GM10248 (cell line): ENCODE measurements around the gene SOS1.

Source experiments
- CTCF ChIA-PET: fragments of 300-600 bp; sonication (Branson Sonifier 250); formaldehyde crosslinking; extraction: SDS; loops from one replicate; lab custom pipeline; 2021; ENCODE audit warnings: antibody characterized with exemption; lab: Yijun Ruan, JAX
- POLR2A ChIA-PET: fragments of 350-650 bp; sonication (Branson Sonifier 250); formaldehyde crosslinking; extraction: SDS; loops from one replicate; lab custom pipeline; 2020; ENCODE audit warnings: antibody characterized with exemption; lab: Yijun Ruan, JAX
- DNase-seq: peaks from one replicate; pipeline ENCODE4 v3.0.0; 2012; ENCODE audit errors: extremely low spot score
- TF ChIP-seq, protein P1 (sequence below): IDR thresholded peaks from 2 replicates; pipeline ENCODE4 v1.5.1; 2012; ENCODE audit warnings: mild to moderate bottlenecking, low read depth; ENCODE audit errors: extremely low read depth, missing control alignments, control extremely low read depth

SOS1 gene

DNA sequence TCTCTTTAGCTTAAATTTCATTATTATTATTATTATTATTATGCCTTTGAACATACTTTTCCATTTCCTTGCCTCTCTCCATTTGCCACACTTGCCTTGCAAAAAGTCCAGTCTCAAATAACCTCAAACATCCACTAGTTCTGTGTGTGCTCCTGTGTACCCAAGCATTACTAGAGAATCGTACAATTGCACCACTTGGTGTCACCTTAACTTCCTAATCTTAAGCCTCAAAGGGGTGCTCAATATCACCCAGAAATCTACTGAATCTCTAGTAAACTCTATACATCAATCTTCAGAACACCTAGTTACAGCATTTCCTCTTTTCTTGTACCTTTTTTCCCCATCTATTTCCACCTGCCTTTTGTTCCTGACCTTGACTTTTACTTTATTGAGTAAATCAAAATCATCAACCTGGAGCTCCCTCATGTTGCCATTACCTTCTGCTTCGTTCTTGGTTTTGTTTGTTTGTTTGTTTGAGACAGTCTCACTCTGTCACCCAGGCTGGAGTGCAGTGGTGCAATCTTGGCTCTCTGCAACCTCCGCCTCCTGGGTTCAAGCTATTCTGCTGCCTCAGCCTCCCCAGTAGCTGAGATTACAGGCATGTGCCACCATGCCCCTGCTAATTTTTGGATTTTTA, 12.5 kb upstream of the SOS1 start:
- ChIA-PET CTCF (interaction anchor here (1.7 to 2.6 kb wide), 3 partner anchors 9 to 114 kb away, joined by 3 to 15 read pairs (median 5); no protein-coding TSS in a partner anchor), POLR2A (no interaction called here)
- TF ChIP-seq, protein P1, sequence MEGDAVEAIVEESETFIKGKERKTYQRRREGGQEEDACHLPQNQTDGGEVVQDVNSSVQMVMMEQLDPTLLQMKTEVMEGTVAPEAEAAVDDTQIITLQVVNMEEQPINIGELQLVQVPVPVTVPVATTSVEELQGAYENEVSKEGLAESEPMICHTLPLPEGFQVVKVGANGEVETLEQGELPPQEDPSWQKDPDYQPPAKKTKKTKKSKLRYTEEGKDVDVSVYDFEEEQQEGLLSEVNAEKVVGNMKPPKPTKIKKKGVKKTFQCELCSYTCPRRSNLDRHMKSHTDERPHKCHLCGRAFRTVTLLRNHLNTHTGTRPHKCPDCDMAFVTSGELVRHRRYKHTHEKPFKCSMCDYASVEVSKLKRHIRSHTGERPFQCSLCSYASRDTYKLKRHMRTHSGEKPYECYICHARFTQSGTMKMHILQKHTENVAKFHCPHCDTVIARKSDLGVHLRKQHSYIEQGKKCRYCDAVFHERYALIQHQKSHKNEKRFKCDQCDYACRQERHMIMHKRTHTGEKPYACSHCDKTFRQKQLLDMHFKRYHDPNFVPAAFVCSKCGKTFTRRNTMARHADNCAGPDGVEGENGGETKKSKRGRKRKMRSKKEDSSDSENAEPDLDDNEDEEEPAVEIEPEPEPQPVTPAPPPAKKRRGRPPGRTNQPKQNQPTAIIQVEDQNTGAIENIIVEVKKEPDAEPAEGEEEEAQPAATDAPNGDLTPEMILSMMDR: no peak
- no peak for DNase-seq

DNA sequence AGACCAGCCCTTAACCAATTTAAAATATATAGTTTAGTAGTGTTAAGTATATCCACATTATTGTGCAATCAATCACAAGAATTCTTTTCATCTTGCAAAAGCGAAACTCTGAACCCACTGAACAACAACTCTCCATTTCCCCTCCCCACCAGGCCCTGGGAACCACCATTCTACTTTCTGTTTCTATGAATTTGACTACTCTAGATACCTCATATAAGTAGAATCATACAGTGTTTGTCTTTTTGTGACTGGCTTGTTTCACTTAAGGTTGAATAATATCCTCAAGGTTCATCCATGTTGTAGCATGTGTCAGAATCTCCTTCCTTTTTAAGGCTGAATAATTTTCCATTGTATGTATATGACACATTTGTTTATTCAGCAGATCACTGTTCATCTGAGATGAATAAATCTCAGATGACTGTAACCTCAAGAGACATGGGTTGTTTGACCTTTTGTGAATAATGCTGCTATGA, 8.1 kb upstream of the SOS1 start:
- CTCF ChIA-PET: interaction anchor here (1.1 to 2.4 kb wide), 3 partner anchors 9 to 109 kb away, joined by 3 to 9 read pairs (median 3); partner anchors contain the start of gene SOS1
- no peak for DNase-seq
- POLR2A ChIA-PET: no interaction called here
- TF ChIP-seq, protein P1: no peak

DNA sequence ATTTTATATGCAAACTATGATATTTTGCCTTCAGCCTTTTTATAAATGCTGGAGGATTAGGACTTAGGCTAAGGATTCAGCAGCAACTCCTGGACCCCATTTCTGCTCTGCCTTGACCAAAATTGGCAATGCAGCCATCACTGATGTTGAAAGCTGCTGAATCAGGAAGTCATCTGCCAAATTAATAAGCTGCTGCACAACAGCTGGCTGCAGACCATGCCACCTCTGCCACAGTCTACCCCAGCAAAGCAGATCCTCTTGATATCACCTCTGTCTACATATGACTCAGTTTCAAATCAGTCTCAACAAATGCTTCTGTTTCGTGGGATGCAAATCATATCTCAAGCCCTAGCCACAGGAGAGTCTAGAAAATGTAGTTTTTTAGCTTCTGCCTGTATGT, 7.1 kb upstream of the SOS1 start:
- CTCF ChIA-PET: interaction anchor here (1.0 to 1.1 kb wide), 2 partner anchors 100 to 102 kb away, joined by 3 to 6 read pairs; no protein-coding TSS in a partner anchor
- DNase-seq: no peak
- POLR2A ChIA-PET: no interaction called here
- TF ChIP-seq, protein P1: no peak

- TF ChIP-seq, protein P1: no peak
- DNase-seq: no peak
- ChIA-PET CTCF (interaction anchor here (0.9 to 3.8 kb wide), 15 partner anchors 9 to 177 kb away, joined by 3 to 32 read pairs (median 6); no protein-coding TSS in a partner anchor), POLR2A (interaction anchor here (1.2 to 1.6 kb wide), 3 partner anchors 12 to 373 kb away, joined by 3 to 7 read pairs (median 6); no protein-coding TSS in a partner anchor)
Observed at GRCh38 chr2:39124746-39125057, 3.9 kb upstream of the SOS1 start.

DNA sequence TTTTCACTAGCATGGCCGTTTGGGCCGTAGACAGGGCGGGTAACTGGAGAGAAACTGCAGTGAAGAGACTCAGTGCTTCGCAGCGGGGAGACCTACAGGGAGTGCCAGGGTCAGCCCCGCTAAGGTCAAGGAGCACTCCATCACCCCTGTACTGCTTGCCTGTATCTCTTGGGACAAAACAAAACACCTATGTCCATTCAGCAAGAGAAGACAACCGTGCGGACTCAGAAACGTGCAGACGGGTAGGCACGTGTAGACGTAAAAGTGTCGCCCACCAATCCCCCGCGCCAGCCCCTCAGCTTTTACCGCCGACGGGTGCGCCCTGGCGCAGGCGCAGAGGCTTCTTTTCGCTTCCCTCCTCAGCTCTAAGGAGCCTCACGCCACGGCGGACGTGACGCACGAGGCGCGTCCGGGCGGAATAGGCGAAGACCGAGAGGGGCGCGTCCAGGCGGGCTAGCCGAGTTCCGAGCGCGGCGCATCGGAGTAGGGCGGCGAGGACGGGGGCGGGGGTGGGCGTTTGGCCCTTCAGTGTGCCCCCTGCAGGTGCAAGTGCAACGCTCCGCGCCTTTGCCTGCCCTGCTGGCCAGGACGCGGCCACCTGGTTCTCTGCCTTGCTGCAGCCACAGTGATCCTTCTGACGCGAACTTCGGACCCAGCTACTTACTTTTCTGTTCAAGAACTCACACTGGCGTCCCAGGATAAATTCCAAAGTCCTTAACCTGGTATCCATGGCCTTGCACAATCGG, 3.3 kb upstream of the SOS1 start:
- DNase-seq: peak; percentile 90
- POLR2A ChIA-PET: interaction anchor here (1.2 to 1.6 kb wide), 3 partner anchors 11 to 373 kb away, joined by 3 to 7 read pairs (median 6); no protein-coding TSS in a partner anchor
- TF ChIP-seq, protein P1: peak; percentile 61
- CTCF ChIA-PET: interaction anchor here (0.7 to 3.8 kb wide), 17 partner anchors 9 to 177 kb away, joined by 3 to 32 read pairs (median 5); no protein-coding TSS in a partner anchor

DNA sequence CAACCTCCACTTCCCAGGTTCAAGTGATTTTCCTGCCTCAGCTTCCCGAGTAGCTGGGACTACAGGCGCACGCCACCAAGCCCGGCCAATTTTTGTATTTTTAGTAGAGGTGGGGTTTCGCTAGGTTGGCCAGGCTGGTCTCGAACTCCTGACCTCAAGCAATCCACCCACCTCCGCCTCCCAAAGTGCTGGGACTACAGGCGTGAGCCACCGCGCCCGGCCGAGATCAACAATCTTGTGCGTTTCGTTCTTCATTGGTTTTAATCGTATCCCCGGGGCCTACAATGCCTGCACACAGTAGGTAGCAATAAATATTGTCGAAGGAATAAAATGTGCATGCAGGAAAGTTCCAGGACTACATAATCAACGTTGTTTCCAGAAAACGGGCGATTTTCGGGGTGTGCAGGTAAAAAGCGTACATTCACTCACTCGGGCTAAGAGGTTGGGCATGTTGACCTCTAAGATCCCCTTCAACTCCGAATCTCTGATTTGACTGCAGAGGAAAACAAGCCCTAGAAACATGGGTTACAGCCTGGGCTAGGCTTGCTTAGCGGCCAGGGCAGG, 2.7 kb upstream of the SOS1 start:
- TF ChIP-seq, protein P1: no peak
- no peak for DNase-seq
- ChIA-PET POLR2A (interaction anchor here (1.5 to 1.6 kb wide), 2 partner anchors 14 to 372 kb away, joined by 3 to 6 read pairs; no protein-coding TSS in a partner anchor), CTCF (interaction anchor here (0.7 to 3.8 kb wide), 12 partner anchors 8 to 124 kb away, joined by 3 to 32 read pairs (median 8); no protein-coding TSS in a partner anchor)
